K562 (cell line): ENCODE measurements around the gene TTC9C. TPM values are rescaled to one million over a fixed set of nuclear protein-coding genes. Genes with fewer than 3 reads are reported as not detected.
A peak's percentile ranks its signal among the peaks of the same experiment; 100 is the strongest.

Experiments used
- BDP1 ChIP-seq: IDR thresholded peaks from 3 replicates; pipeline ENCODE4 v1.6.1; 2011; ENCODE audit not compliant: insufficient read length, insufficient read depth
- BMI1 ChIP-seq: fragments of 150-350 bp; IDR thresholded peaks from 2 replicates; pipeline ENCODE4 v1.6.1; 2014; ENCODE audit warnings: low read length
- CAMTA2 ChIP-seq: fragments of 250-450 bp; sonication (Bioruptor Pico); conservative IDR thresholded peaks from 2 replicates; pipeline ENCODE4 v1.5.1; 2022
- CXXC5 ChIP-seq: fragments of 250-450 bp; sonication (Bioruptor Pico); IDR thresholded peaks from 2 replicates; pipeline ENCODE4 v1.8.0; 2022; ENCODE audit warnings: inconsistent platforms, mild to moderate bottlenecking, moderate library complexity
- E2F5 ChIP-seq: sonication (generic); formaldehyde crosslinking; IDR thresholded peaks from 2 replicates; pipeline ENCODE4 v1.8.0; 2022; ENCODE audit warnings: mild to moderate bottlenecking, missing genetic modification reagents
- ETS1 ChIP-seq: conservative IDR thresholded peaks from 2 replicates; pipeline ENCODE4 v1.6.1; 2011; ENCODE audit warnings: low read depth, mild to moderate bottlenecking, low read length; ENCODE audit not compliant: control insufficient read depth
- ETV6 ChIP-seq, 3 experiments: fragments of 150-350 bp in 1 of 3; sonication (generic) in 1 of 3; formaldehyde crosslinking in 1 of 3; IDR thresholded peaks; 2 replicates each; pipeline versions ENCODE4 v1.6.1 to v1.8.0; 2014 to 2022; ENCODE audit warnings: borderline replicate concordance in 2 of 3, low read depth in 2 of 3, antibody characterized with exemption in 1 of 3, low read length in 1 of 3, mild to moderate bottlenecking in 1 of 3, missing genetic modification reagents in 1 of 3
- EZH2 ChIP-seq: IDR thresholded peaks from 2 replicates; pipeline ENCODE4 v1.6.1; 2012; ENCODE audit warnings: low read depth, mild to moderate bottlenecking, inconsistent platforms, low read length, borderline replicate concordance
- FOS ChIP-seq: IDR thresholded peaks from 3 replicates; pipeline ENCODE4 v1.6.1; 2011; ENCODE audit not compliant: insufficient read length; ENCODE audit errors: extremely low read depth
- FOXJ2 ChIP-seq: fragments of 200-800 bp; sonication (Bioruptor generic); IDR thresholded peaks from 2 replicates; pipeline ENCODE4 v1.6.1; 2016; ENCODE audit warnings: missing genetic modification characterization, missing compliant biosample characterization
- FOXJ3 ChIP-seq: sonication (generic); formaldehyde crosslinking; IDR thresholded peaks from 2 replicates; pipeline ENCODE4 v1.4.0; 2020; ENCODE audit warnings: mild to moderate bottlenecking, missing genetic modification reagents
- GTF3C2 ChIP-seq: IDR thresholded peaks from 3 replicates; pipeline ENCODE4 v1.6.1; 2011; ENCODE audit warnings: borderline replicate concordance, mild to moderate bottlenecking, moderate library complexity; ENCODE audit not compliant: insufficient read length; ENCODE audit errors: extremely low read depth
- HNRNPUL1 ChIP-seq: fragments of 200-400 bp; formaldehyde crosslinking; IDR thresholded peaks from 2 replicates; pipeline ENCODE4 v1.6.1; 2017; ENCODE audit warnings: low read length
- MCM3 ChIP-seq: fragments of 450-650 bp; IDR thresholded peaks from 2 replicates; pipeline ENCODE4 v1.6.1; 2016
- PML ChIP-seq: IDR thresholded peaks from 2 replicates; pipeline ENCODE4 v1.6.1; 2012; ENCODE audit warnings: low read length, inconsistent platforms
- PTBP1 ChIP-seq: fragments of 200-400 bp; formaldehyde crosslinking; IDR thresholded peaks from 2 replicates; pipeline ENCODE4 v1.6.1; 2017; ENCODE audit warnings: low read depth, low read length
- RBM15 ChIP-seq: fragments of 200-400 bp; formaldehyde crosslinking; IDR thresholded peaks from 2 replicates; pipeline ENCODE4 v1.6.1; 2018; ENCODE audit warnings: mild to moderate bottlenecking, low read length, moderate library complexity; ENCODE audit not compliant: insufficient read depth
- U2AF2 ChIP-seq: fragments of 200-400 bp; formaldehyde crosslinking; optimal IDR thresholded peaks from 2 replicates; pipeline ENCODE3; 2017; ENCODE audit warnings: low read depth, mild to moderate bottlenecking, low read length
- ZKSCAN1 ChIP-seq: fragments of 150-350 bp; IDR thresholded peaks from 2 replicates; pipeline ENCODE4 v1.6.1; 2016; ENCODE audit warnings: low read depth, low read length
- ZNF174 ChIP-seq: fragments of 250-450 bp; sonication (Bioruptor Pico); IDR thresholded peaks from 2 replicates; pipeline ENCODE4 v1.4.0; 2020; ENCODE audit warnings: mild to moderate bottlenecking
- ZNF212 ChIP-seq: fragments of 450-650 bp; formaldehyde crosslinking; IDR thresholded peaks from 2 replicates; pipeline ENCODE4 v1.4.0; 2020; ENCODE audit warnings: mild to moderate bottlenecking
- ZNF764 ChIP-seq: fragments of 250-450 bp; sonication (Bioruptor Pico); IDR thresholded peaks from 2 replicates; pipeline ENCODE4 v1.4.0; 2020; ENCODE audit warnings: low read depth, mild to moderate bottlenecking, moderate library complexity
- ZNF79 ChIP-seq: fragments of 250-450 bp; sonication (Bioruptor Pico); IDR thresholded peaks from 2 replicates; pipeline ENCODE4 v1.4.0; 2020; ENCODE audit warnings: low read depth, mild to moderate bottlenecking, moderate library complexity
- ZNF830 ChIP-seq: fragments of 250-450 bp; sonication (Bioruptor Pico); IDR thresholded peaks from 2 replicates; pipeline ENCODE4 v1.5.0; 2021; ENCODE audit warnings: mild to moderate bottlenecking
- polyA plus RNA-seq, 8 experiments: library from polyadenylated mRNA; depleted of rRNA in 4 of 8; stranded (reverse) in 5 of 8; unstranded in 3 of 8; fragments of >200 nt; fragmentation: Nextera tagmentation in 2 of 8; fragmentation: Illumina TruSeq in 1 of 8; extraction: Ambion mirVana in 2 of 8; extraction: Trizol in 1 of 8; gene quantifications; 2 replicates each; pipeline versions ENCODE4 v1.2.1 to v1.2.3, GENCODE V29; 2011 to 2014; ENCODE audit warnings: inconsistent platforms in 1 of 8, missing spikeins in 1 of 8
- total RNA-seq, 7 experiments: library from RNA; depleted of rRNA in 6 of 7; stranded (reverse); fragments of >200 nt in 6 of 7; fragmentation: Illumina TruSeq in 2 of 7; extraction: Trizol in 2 of 7; gene quantifications; 2 replicates each; pipeline versions ENCODE4 v1.2.1 to v1.2.3, GENCODE V29; 2011 to 2021; ENCODE audit warnings: low replicate concordance in 1 of 7

TTC9C gene
- total and polyA plus RNA-seq, 9 of the 15 experiments (the other 6 are each of a cell fraction or from before 2014, with no cell fraction given), result 32.8 to 59.0 (median 37.1) TPM

GRCh38 chr11:62705880-62706849 lies 22.1 kb upstream of the TTC9C start (continued):
- no peak for TF ChIP-seq GTF3C2
- TF ChIP-seq PML, result 0 out of 2 replicates have a peak, but pooled peaks have one; percentile 34
- TF ChIP-seq FOXJ3, result no peak
- no peak for TF ChIP-seq RBM15
- TF ChIP-seq ZNF764 (CRISPR knock-in tag), result no peak
- TF ChIP-seq MCM3, result no peak
- no peak for TF ChIP-seq HNRNPUL1
- TF ChIP-seq CAMTA2 (CRISPR knock-in tag), result no peak
- no peak for TF ChIP-seq ETV6 (IDR thresholded peaks at IDR 0.05; ENCODE audit: borderline replicate concordance in 1 of 2, low read depth in 2 of 2, low read length in 1 of 2)
- TF ChIP-seq ETV6 (CRISPR knock-in tag; IDR thresholded peaks at IDR 0.05; ENCODE audit: borderline replicate concordance), result 0 out of 2 replicates have a peak, but pooled peaks have one; percentile 17
- TF ChIP-seq FOS, result no peak
- TF ChIP-seq ZNF212 (CRISPR knock-in tag), result no peak; the same call in 1 of the 2 replicates
- peak; percentile 73; the same call in 1 of the 2 replicates for TF ChIP-seq ETS1
- no peak for TF ChIP-seq ZNF174 (CRISPR knock-in tag)
- no peak for TF ChIP-seq FOXJ2 (tag)
- no peak for TF ChIP-seq EZH2
- TF ChIP-seq ZKSCAN1, result no peak
- TF ChIP-seq ZNF830 (CRISPR knock-in tag), result peak; percentile 90; the same call in 1 of the 2 replicates
- TF ChIP-seq CXXC5 (CRISPR knock-in tag), result peak; percentile 79
- TF ChIP-seq BDP1, result no peak
- peak; percentile 37; the same call in 1 of the 2 replicates for TF ChIP-seq E2F5
- no peak for TF ChIP-seq U2AF2
- peak; percentile 75 for TF ChIP-seq BMI1
- no peak for TF ChIP-seq PTBP1
- no peak for TF ChIP-seq ZNF79 (CRISPR knock-in tag)
